C4-2B (cell line): Measurements from ENCODE around the gene SFXN5.

Experiments
- ZFX ChIP-seq: fragments of 450-650 bp; IDR thresholded peaks from 2 replicates; pipeline ENCODE4 v1.6.1; 2017
- TF ChIP-seq, protein P1 (sequence below): fragments of 450-650 bp; conservative IDR thresholded peaks from 2 replicates; pipeline ENCODE4 v1.5.1; 2017; ENCODE audit warnings: mild to moderate bottlenecking

DNA sequence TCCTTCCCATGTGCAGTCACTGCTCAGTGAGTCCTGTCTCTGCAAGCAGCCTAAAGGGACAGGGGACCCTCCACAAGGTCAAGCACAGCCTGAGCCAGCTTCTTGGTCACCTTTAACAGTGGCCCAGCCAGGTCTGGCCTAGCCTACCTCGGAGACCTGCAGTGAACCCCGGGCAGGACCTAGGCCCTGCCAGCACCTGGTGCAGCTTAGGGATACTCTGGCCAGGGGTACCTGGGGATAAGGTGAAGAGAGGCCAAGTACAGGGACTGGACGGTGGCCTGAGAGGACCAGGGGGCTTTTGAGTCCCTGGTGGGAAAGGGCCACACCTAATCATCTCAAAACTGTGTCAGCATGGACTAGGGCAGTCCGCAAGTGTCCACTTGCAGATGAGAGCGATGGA is 86.4 kb downstream of the SFXN5 start:
- TF ChIP-seq, protein P1, sequence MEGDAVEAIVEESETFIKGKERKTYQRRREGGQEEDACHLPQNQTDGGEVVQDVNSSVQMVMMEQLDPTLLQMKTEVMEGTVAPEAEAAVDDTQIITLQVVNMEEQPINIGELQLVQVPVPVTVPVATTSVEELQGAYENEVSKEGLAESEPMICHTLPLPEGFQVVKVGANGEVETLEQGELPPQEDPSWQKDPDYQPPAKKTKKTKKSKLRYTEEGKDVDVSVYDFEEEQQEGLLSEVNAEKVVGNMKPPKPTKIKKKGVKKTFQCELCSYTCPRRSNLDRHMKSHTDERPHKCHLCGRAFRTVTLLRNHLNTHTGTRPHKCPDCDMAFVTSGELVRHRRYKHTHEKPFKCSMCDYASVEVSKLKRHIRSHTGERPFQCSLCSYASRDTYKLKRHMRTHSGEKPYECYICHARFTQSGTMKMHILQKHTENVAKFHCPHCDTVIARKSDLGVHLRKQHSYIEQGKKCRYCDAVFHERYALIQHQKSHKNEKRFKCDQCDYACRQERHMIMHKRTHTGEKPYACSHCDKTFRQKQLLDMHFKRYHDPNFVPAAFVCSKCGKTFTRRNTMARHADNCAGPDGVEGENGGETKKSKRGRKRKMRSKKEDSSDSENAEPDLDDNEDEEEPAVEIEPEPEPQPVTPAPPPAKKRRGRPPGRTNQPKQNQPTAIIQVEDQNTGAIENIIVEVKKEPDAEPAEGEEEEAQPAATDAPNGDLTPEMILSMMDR, result no peak
- no peak for TF ChIP-seq ZFX
